ENCODE results near the gene SNX25.
A peak's percentile ranks its signal among the peaks of the same experiment; 100 is the strongest.
"Not testable (repeated sequence)": the region's sequence is repeated elsewhere in the genome, so short reads cannot be mapped to it uniquely, and the experiment has no call there.

Gene SNX25

GRCh38 chr4:185304944-185305690 is 95.7 kb downstream of the SNX25 start:
- DNase-seq (ENCODE audit: low read depth in 2 of 2) = peak in 1 of 2 experiments; percentile 1

DNA sequence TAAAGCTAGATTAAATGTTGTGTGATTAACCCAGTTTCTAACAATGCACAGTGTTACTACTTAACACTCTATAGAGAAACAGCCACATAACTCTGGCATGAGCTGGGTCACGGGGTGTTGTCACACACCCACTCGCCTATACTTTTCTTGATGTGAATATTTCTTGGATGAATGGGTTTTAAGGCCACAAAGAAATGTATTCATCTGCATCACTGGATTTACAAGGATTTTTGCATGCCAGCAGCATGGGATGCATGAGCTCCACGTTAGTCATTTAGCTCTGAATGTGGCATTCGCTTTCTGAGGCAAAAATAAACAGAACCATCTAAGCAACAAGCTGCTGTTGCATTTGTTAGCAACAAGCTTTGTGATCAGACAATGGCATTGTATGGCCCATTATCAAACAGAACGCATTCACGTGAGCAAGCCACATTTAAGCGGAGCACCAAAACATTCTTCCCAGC is 96.6 kb downstream of the SNX25 start:
- no peak for DNase-seq (ENCODE audit: low read depth in 2 of 2)

DNA sequence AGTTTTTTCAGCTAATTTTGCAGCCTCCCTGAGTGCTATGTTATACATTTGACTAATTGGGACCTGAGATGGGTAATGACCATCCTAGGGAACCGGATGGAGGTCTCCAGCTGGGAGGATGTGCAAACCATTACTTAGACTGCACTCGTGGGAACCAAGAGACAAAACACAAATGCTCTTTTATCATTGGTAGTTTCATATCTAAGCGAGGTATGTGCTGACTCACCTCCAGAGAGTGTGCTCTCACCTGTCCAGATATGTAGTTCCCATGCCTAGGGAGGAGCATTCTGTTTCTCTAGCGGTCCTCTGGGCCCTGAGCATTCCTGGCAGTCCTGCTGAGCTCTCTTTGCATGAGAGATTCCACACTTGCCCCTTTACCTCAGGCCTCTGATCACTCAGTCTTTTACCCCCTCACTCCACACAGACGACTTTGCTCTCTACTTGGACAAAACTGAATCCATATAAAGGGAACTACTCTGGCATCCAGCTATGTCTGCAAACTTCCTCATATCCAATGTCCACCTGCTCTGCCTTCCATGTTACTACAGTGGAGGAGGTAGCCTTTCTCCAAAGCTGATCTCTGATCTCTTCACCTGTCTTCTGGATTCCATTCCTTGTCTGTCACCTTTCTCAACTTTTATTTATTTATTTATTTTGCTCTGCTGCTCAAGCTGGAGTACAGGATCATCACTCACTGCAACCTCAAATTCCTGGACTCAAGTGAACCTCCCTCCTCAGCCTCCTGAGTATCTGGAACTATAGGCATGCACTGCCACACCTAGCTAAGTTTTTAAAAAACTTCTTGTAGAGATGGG is 97.9 kb downstream of the SNX25 start:
- no peak for DNase-seq (ENCODE audit: low read depth in 2 of 2)

GRCh38 chr4:185309770-185310169 is 100.4 kb downstream of the SNX25 start:
- no peak for DNase-seq (ENCODE audit: low read depth in 2 of 2)

DNA sequence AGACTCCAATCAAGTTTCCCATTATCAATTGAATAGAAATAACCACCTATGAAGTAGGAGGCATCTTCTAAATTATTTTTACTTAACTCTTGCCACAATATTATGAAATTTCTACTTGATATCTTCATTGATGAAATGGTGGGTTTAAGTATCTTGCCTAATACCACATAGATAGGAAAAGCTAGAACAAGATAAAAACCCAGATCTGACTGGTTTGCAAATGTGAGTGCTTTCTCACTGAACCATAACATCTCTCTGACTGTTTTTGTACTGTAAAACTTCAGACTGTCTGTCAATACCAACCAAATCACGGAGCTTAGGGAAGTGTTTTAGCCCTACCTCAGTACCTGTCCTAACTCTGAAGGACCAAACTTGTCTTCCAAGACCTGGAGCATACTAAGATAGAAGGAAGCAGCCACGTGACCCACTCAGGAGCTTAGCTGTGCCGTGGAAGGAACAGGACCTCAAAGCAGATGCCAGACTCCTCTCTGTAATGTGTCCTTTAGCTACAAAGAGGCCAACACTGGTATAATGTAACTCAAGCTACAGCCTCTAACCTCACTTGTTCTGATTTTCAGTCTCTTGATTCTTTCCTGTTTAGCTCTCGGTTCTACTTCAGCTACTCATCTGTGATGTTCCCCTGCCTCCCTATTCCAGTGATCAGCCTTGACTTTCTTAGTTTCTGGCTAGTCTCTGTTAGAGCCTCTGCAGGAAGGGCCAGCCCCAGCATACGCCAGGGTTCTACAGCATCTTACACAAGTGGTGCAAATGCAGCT is 101.9 kb downstream of the SNX25 start:
- DNase-seq (ENCODE audit: low read depth in 2 of 2) = no peak

GRCh38 chr4:185312699-185313098 is 103.3 kb downstream of the SNX25 start:
- DNase-seq (ENCODE audit: low read depth in 2 of 2) = no peak

DNA sequence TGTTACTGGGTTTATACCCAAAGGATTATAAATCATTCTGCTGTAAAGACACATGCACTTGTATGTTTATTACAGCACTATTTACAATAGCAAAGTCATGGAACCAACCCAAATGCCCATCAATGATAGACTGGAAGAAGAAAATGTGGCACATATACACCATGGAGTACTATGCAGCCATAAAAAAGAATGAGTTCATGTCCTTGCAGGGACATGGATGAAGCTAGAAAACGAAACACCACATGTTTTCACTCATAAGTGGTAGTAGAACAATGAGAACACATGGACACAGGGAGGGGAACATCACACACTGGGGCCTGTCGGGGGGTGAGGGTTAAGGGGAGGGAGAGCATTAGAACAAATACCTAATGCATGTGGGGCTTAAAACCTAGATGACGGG is 108.1 kb downstream of the SNX25 start:
- DNase-seq (ENCODE audit: low read depth in 2 of 2) = not testable (repeated sequence)

GRCh38 chr4:185317880-185318279 is 108.5 kb downstream of the SNX25 start:
- DNase-seq (ENCODE audit: low read depth in 2 of 2) = no peak

GRCh38 chr4:185318679-185319078 is 109.3 kb downstream of the SNX25 start:
- no peak for DNase-seq (ENCODE audit: low read depth in 2 of 2)

DNA sequence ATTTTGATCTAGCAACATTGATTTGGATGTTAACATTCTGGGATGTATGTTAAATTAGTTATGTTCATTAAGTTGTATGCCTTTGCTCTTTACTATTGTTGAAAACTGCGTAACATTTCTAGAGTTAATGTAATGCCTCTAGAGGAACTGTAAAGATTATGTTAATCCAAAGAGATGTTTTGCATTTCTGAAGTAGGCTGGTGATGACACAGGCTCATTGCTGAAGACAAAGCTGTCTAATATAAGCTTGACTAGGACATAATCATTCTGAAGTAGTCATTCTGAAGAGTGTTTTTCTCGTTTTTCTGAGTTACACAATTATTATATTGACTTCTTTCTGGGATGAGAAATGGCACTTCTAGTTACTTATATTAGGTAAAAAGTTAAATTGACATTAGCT is 113.4 kb downstream of the SNX25 start:
- DNase-seq (ENCODE audit: low read depth in 2 of 2) = no peak

DNA sequence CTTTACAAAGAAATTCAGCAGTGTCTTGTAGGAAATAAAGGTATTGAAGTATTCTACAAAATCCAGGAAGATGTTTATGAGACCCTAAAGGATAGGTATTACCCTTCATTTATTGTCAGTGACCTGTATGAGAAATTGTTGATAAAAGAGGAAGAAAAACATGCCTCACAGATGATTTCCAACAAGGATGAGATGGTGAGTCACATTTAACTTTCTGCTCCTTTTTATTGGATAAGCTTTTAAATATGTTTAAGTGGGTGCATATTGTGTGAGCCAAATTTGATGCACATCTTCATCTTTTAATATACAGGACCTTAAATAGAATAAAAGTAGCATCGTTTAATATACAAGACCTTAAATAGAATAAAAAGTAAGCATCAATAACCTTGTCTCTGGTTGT is 114.2 kb downstream of the SNX25 start:
- no peak for DNase-seq (ENCODE audit: low read depth in 2 of 2)

DNA sequence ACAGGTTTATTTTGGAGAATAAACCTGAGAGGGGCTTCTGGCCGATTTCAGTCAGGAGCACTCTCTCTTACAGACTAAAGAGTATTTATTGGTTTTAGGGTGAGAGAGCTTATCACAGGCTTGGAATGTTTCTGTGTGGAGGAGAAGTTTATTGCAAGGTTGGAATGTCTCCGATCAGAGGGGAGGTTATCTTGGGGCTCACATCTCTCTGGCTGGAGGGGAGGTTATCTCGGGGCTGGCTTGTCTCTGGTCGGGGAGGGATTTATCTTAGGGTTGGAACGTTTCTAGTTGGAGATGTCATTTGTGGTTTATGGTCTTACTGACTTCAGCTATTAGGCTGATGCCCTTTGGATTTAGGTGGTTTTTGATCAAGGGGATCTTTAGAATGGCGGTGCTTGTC is 115.0 kb downstream of the SNX25 start:
- not testable (repeated sequence) for DNase-seq (ENCODE audit: low read depth in 2 of 2)

GRCh38 chr4:185325721-185326120 is 116.3 kb downstream of the SNX25 start:
- not testable (repeated sequence) for DNase-seq (ENCODE audit: low read depth in 2 of 2)

DNA sequence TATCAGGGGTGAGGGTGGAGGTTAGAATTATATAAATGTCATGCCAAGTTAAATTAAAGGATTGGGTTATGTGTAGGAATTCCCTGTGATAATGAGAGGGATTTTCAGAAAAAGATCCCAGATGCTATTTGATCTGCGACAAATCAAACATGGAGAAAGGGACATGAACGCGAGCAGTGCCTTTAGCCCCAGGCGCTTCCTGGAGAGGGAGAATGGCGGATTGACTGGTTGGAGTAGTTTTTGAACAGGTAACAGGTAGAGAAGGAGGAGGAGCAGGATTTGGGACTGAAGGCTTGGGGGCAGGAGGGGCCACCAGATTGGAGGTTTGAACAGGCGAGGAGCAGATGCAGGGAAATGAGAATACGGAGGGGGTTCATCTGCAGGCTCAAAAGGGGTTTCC is 119.2 kb downstream of the SNX25 start:
- no peak for DNase-seq (ENCODE audit: low read depth in 2 of 2)

DNA sequence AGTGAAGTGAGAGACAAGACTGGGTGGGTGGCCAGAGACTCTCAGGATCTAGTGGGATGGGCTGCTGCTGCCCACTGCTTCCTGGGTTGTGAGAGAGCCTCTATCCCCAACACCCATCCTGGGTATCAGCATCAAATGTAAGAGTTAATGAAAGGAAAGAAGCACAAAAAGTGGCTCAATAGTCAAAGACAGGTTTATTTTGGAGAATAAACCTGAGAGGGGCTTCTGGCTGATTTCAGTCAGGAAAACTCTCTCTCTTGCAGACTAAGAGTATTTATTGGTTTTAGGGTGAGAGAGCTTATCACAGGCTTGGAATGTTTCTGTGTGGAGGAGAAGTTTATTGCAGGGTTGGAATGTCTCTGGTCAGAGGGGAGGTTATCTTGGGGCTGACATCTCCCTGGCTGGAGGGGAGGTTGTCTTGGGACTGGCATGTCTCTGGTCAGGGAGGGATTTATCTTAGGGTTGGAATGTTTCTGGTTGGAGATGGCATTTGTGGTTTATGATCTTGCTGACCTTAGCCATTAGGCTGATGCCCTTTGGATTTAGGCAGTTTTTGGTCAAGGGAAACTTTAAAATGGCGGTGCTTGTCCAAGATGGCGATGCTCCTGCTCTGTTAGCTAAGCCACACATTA is 120.6 kb downstream of the SNX25 start:
- DNase-seq (ENCODE audit: low read depth in 2 of 2) = not testable (repeated sequence)

DNA sequence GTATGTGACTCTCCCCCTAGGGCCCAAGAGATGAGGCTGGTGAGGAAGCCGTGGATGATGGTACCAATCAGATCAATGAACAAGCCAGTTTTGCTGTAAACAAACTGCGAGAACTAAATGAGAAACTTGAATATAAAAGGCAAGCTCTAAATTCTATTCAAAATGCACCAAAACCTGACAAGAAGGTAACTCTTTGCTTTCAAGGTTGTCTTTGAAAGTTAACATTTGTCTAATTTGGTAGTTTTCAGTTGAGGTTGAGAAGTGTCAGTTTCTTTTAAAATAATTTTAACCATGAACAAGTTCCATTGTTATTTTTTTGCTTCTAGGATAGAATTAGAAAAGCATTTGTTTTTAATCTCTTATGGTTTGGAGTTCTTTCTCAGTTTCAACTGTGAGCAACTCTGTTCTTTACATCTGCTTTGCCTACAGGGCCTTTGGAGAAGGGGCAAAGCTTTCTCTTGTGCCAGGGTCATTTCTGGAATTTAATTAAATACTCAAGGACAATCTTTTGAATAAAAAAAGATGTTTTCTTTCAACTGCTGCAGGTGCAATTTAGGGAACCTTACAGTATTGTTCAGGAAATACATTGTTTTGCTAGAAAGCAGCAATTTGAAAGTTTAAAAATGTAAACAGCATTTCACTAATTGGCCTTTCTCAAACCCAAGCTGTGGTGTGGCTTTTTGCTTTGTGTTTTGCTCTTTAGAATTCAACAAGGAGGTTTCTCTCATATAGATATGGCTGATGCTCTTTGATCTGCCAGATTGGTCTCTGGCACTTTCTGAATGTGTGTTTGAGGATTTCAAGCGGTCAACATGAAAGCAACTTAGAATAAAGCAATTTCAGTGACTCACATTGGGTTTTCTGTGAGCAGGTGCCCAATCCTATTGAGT is 123.4 kb downstream of the SNX25 start:
- no peak for DNase-seq (ENCODE audit: low read depth in 2 of 2)

- no peak for DNase-seq (ENCODE audit: low read depth in 2 of 2)
Measured at GRCh38 chr4:185334326-185334725, 124.9 kb downstream of the SNX25 start.

DNA sequence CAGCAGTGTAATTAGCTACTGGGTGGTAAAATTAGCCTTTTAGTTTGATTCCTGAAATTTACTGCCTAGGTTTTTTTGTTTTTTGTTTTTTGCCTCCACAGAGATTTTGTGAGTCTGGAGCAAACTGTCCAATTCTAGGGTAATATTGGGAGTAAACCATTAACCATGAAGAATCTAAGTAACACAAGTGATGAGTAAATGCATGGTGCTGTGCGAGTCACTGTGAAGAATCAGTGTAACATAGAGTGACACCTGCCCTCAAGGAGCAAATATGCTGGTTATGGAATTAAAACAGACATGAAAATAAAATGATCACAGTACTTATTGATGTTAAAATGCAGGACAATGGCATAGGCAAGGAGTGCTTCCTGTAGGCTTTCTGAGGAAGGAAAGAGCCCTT is 126.2 kb downstream of the SNX25 start:
- no peak for DNase-seq (ENCODE audit: low read depth in 2 of 2)

GRCh38 chr4:185339941-185340340 is 130.5 kb downstream of the SNX25 start:
- DNase-seq (ENCODE audit: low read depth in 2 of 2) = no peak

GRCh38 chr4:185341377-185341776 is 132.0 kb downstream of the SNX25 start:
- no peak for DNase-seq (ENCODE audit: low read depth in 2 of 2)

DNA sequence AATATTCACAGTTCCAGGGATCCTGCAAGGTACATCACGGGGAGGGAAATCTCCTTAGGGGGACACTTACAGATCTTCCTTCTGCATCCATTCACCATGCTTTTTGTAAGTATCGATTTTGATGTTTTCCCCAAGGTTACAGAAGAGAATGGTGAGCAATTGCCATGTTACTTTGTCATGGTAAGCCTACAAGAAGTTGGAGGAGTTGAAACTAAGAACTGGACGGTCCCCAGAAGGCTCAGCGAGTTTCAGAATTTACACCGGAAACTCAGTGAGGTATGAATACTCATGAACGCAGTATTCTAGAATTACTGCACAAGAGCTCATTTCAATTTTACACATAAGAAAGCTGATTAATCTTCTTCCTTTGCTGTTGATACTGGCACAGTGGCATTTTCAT is 132.4 kb downstream of the SNX25 start:
- no peak for DNase-seq (ENCODE audit: low read depth in 2 of 2)
